IPS DF 6.9 (cell line): ENCODE results near the gene PLCL2.

ENCODE experiments used
- DNase-seq: peaks from one replicate; pipeline ENCODE4 v3.0.0-alpha.2; 2013; ENCODE audit warnings: low read depth, low spot score
- H3K27ac ChIP-seq: one replicate; pipeline ENCODE4 v1.5.1; 2013; ENCODE audit warnings: low read length, control low read depth
- H3K27me3 ChIP-seq: 2 replicates; pipeline ENCODE4 v1.6.1; 2013; ENCODE audit warnings: mild to moderate bottlenecking, low read length; ENCODE audit not compliant: control insufficient read depth, insufficient read depth
- H3K36me3 ChIP-seq: 2 replicates; pipeline ENCODE4 v1.6.1; 2013; ENCODE audit warnings: low read length; ENCODE audit not compliant: control insufficient read depth, insufficient read depth
- H3K4me1 ChIP-seq: 2 replicates; pipeline ENCODE4 v1.6.1; 2013; ENCODE audit warnings: low read length; ENCODE audit not compliant: control insufficient read depth, insufficient read depth
- H3K4me3 ChIP-seq: 2 replicates; pipeline ENCODE4 v1.5.1; 2013; ENCODE audit warnings: mild to moderate bottlenecking, low read length
- H3K9me3 ChIP-seq: 2 replicates; pipeline ENCODE4 v1.6.1; 2013; ENCODE audit warnings: low read length, inconsistent platforms; ENCODE audit not compliant: control insufficient read depth, insufficient read depth
- WGBS: extraction: QIAGEN DNeasy Blood & Tissue Kit; methylation state at CpG from one replicate; pipeline ENCODE4 v1.1.7; 2013; ENCODE audit warnings: mixed read lengths, missing lambda C conversion rate; ENCODE audit not compliant: insufficient read length, insufficient coverage; 5-methylcytosine and 5-hydroxymethylcytosine counted together

The PLCL2 gene

GRCh38 chr3:17007284-17007683, 122.5 kb downstream of the PLCL2 start:
- Histone ChIP-seq H3K27me3 (peaks cover 12% of the 10 kb centered on the region), H3K27ac (no peak overlapping the region), H3K4me1 (no peaks in the 10 kb centered on the region), H3K9me3 (no peaks in the 10 kb centered on the region), H3K4me3 (no peak overlapping the region), H3K36me3 (no peaks in the 10 kb centered on the region)
- WGBS, result no CpG with 5 or more reads among the region's 1 CpG
- DNase-seq, result no peak

GRCh38 chr3:17009826-17010225, 125.1 kb downstream of the PLCL2 start:
- no peaks in the 10 kb centered on the region for H3K36me3 ChIP-seq
- no peak overlapping the region for H3K4me3 ChIP-seq
- H3K4me1 ChIP-seq, result no peaks in the 10 kb centered on the region
- H3K27me3 ChIP-seq, result no peaks in the 10 kb centered on the region; the same call in 1 of the 2 replicates
- no peaks in the 10 kb centered on the region for H3K9me3 ChIP-seq
- DNase-seq, result no peak
- WGBS, result no CpG with 5 or more reads among the region's 5 CpGs
- H3K27ac ChIP-seq, result no peak overlapping the region

GRCh38 chr3:17011728-17012338, 127.1 kb downstream of the PLCL2 start:
- no peak overlapping the region for H3K4me3 ChIP-seq
- WGBS, result no CpG with 5 or more reads among the region's 10 CpGs

GRCh38 chr3:17013050-17013449, 128.3 kb downstream of the PLCL2 start:
- Histone ChIP-seq H3K4me3 (no peak overlapping the region), H3K4me1 (no peaks in the 10 kb centered on the region), H3K36me3 (no peaks in the 10 kb centered on the region), H3K27me3 (no peaks in the 10 kb centered on the region), H3K27ac (no peak overlapping the region), H3K9me3 (no peaks in the 10 kb centered on the region)
- no CpG with 5 or more reads among the region's 2 CpGs for WGBS
- no peak for DNase-seq

More at GRCh38 chr3:17011728-17012338, 127.1 kb downstream of the PLCL2 start:
- Histone ChIP-seq H3K27me3 (no peaks in the 10 kb centered on the region), H3K36me3 (no peaks in the 10 kb centered on the region), H3K9me3 (no peaks in the 10 kb centered on the region), H3K27ac (no peak overlapping the region), H3K4me1 (no peaks in the 10 kb centered on the region)
- DNase-seq, result no peak

- Histone ChIP-seq H3K9me3 (no peaks in the 10 kb centered on the region), H3K27me3 (no peaks in the 10 kb centered on the region), H3K36me3 (no peaks in the 10 kb centered on the region), H3K4me1 (no peaks in the 10 kb centered on the region), H3K27ac (no peak overlapping the region), H3K4me3 (no peak overlapping the region)
- WGBS, result no CpG with 5 or more reads among the region's 4 CpGs
- no peak for DNase-seq
Observed at GRCh38 chr3:17013571-17013970, 128.8 kb downstream of the PLCL2 start.

- no peak overlapping the region for H3K27ac ChIP-seq
- DNase-seq, result no peak
- no peaks in the 10 kb centered on the region for H3K27me3 ChIP-seq
- WGBS, result no CpG with 5 or more reads among the region's 2 CpGs
- H3K36me3 ChIP-seq, result no peaks in the 10 kb centered on the region
- no peaks in the 10 kb centered on the region for H3K9me3 ChIP-seq
- H3K4me3 ChIP-seq, result no peak overlapping the region
- H3K4me1 ChIP-seq, result no peaks in the 10 kb centered on the region
Observed at GRCh38 chr3:17014284-17014683, 129.5 kb downstream of the PLCL2 start.

GRCh38 chr3:17014709-17015108, 130.0 kb downstream of the PLCL2 start:
- WGBS, result no CpG with 5 or more reads among the region's 8 CpGs
- Histone ChIP-seq H3K27ac (no peak overlapping the region), H3K4me3 (no peak overlapping the region), H3K27me3 (no peaks in the 10 kb centered on the region), H3K4me1 (no peaks in the 10 kb centered on the region), H3K36me3 (no peaks in the 10 kb centered on the region), H3K9me3 (no peaks in the 10 kb centered on the region)
- no peak for DNase-seq

- no peak for DNase-seq
- Histone ChIP-seq H3K4me1 (no peaks in the 10 kb centered on the region), H3K9me3 (no peaks in the 10 kb centered on the region), H3K27me3 (no peaks in the 10 kb centered on the region), H3K4me3 (no peak overlapping the region), H3K36me3 (no peaks in the 10 kb centered on the region), H3K27ac (no peak overlapping the region)
- WGBS, result no CpG with 5 or more reads among the region's 1 CpG
Observed at GRCh38 chr3:17021614-17022013, 136.9 kb downstream of the PLCL2 start.

- H3K4me3 ChIP-seq, result no peak overlapping the region
- no CpG with 5 or more reads among the region's 6 CpGs for WGBS
- no peaks in the 10 kb centered on the region for H3K36me3 ChIP-seq
- H3K27me3 ChIP-seq, result no peaks in the 10 kb centered on the region
- H3K9me3 ChIP-seq, result no peaks in the 10 kb centered on the region
- no peak overlapping the region for H3K27ac ChIP-seq
- DNase-seq, result no peak
- H3K4me1 ChIP-seq, result no peaks in the 10 kb centered on the region
Observed at GRCh38 chr3:17023006-17023664, 138.4 kb downstream of the PLCL2 start.

- Histone ChIP-seq H3K9me3 (no peaks in the 10 kb centered on the region), H3K27me3 (no peaks in the 10 kb centered on the region), H3K4me3 (no peak overlapping the region), H3K36me3 (no peaks in the 10 kb centered on the region; the same call in 1 of the 2 replicates), H3K4me1 (no peaks in the 10 kb centered on the region), H3K27ac (no peak overlapping the region)
- no peak for DNase-seq
- no CpG with 5 or more reads among the region's 5 CpGs for whole genome bisulfite sequencing
Observed at GRCh38 chr3:17025594-17026139, 140.9 kb downstream of the PLCL2 start.
